HG02973 (cell line): ENCODE results near the gene RRP1B.
A peak's percentile ranks its signal among the peaks of the same experiment; 100 is the strongest.
"Not testable (repeated sequence)": the region's sequence is repeated elsewhere in the genome, so short reads cannot be mapped to it uniquely, and the experiment has no call there.

Experiments used
- ATAC-seq: cut with Tn5 transposase; IDR thresholded peaks from one replicate; pipeline ENCODE4 v1.9.1; 2021; ENCODE audit warnings: moderate library complexity; ENCODE audit not compliant: unreplicated experiment

The RRP1B gene

DNA sequence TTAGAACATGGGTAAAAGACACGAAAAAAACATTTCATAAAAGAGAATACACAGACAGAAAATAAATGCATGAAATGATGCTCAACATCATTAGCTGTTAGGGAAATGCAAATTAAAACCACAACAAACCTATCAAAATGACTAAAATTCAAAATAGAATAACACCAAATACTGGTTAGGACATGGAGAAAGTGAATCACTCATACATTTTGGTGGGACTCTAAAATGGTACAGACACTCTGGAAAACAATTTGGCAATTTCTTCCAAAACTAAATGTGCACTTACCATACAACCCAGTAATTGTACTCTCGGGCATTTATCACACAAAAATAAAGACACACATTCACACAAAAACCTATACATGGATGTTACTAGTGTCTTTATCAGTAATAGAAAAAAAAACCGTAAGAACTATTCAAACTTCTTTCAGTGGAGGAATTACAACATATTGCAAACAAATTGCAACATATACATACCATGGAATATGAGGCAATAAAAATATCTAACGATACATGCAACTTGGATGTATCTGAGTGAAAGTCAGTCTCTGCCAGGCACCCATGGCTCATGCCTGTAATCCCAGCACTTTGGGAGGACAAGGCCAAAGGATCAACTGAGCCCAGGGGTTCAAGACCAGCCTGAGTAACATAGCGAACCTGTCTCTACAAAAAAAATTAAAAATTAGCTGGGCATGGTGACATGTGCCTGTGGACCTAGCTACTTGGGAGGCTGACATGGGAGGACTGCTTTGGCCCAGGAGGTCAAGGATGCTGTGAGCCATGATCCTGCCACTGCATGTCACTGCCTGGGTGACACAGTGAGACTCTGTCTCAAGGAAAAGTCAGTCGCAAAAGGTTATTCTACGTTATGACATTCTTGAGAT lies 19.6 kb upstream of the RRP1B start:
- ATAC-seq = no peak

- no peak for ATAC-seq
These were observed 19.0 kb upstream of the RRP1B start for GRCh38 chr21:43640400-43640799.

- no peak for ATAC-seq
These were observed 16.2 kb upstream of the RRP1B start for GRCh38 chr21:43643193-43643592.

DNA sequence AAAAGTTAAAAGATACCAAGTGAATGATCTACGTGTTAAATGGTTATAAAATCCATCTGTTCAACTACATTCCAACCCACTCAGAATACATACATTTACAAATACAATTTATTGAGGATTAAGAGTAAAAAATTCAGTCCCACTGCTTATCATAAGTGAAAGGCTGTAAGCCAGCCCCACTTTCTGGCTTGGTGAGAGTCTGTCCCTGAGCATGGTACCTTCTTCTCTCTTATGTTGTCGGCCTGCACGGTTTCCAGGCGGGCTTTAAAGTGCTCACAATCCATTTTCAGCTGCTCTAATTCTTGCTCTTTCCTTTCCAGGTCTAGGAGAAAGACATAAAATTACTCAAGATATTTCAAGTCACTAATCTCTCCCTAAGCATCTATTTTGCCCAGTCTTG lies 15.3 kb upstream of the RRP1B start:
- ATAC-seq = no peak

- no peak for ATAC-seq
These were observed 14.8 kb upstream of the RRP1B start for GRCh38 chr21:43644609-43645008.

- ATAC-seq = no peak
These were observed 14.0 kb upstream of the RRP1B start for GRCh38 chr21:43645136-43645891.

DNA sequence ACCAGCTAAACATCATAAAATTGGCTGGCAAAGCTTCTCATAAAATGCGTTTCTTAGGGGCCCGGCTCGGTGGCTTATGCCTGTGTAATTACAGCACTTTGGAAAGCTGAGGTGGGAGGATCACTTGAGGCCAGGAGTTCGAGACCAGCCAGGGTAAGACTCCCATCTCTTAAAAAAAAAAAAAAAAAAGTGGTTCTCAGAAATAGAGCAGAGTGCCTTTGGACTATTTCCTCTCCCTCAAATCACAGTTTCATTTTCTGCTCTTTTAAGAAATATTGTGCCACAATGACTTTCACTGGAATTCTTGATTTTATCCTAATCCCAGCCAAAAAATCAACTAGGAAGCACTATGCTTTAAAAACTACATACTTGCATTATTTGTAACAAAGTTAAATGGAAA lies 13.4 kb upstream of the RRP1B start:
- no peak for ATAC-seq

GRCh38 chr21:43646550-43647260 lies 12.7 kb upstream of the RRP1B start:
- ATAC-seq = peak; percentile 78

GRCh38 chr21:43648171-43648570 lies 11.2 kb upstream of the RRP1B start:
- no peak for ATAC-seq

GRCh38 chr21:43651926-43652325 lies 7.4 kb upstream of the RRP1B start:
- not testable (repeated sequence) for ATAC-seq

- ATAC-seq = no peak
These were observed 6.7 kb upstream of the RRP1B start for GRCh38 chr21:43652616-43653015.

DNA sequence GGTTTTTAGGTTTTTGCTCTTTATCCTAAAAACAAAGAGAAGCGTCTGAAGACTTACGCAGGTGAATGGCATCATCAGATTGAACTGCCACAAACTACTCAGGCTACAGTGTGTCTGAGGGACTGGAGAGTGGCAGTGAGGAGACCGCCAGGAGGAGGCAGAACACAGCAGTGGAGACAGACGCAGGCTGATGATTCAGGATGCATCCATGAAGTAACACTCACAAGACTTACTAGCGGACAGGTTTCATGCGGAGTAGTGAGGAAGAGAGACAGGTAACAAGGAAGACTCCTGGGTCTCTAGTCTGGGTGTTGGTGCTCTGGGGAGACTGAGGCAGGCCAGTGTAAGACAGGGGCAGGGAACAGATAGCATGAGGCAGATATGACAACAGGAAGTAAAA lies 5.7 kb upstream of the RRP1B start:
- ATAC-seq = no peak

DNA sequence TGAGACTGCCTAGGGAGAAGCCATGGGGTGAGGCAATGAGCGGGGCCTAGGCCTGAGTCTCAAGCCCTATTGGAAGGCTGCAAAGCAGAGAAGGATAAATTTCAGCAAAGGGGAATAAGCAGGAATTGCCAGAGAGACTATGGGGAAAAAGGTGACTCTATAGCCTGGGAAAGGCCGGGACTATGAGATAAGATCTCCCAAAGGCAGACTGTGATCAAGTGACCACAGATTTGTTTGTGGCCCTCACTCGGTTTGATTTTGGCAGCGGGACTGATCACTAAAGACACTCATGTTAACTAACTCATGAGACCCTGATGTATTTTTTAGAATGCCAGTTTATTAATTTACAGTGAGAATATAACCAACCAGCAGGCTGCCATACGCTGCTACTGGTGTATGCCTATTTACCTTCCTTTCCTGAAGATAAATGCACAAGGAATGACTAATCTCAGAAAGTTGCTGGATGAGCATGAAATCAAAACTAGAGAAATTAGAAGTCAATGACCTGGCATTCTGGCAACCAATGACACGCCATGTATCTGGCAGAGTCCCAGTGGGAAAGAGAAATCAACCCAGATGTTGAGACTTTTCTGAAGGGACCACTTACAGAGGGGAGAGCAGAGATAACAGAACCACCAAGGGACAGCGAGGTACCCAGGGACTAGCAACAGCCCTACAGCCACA lies 4.4 kb upstream of the RRP1B start:
- ATAC-seq = no peak

- no peak for ATAC-seq
These were observed 1.8 kb upstream of the RRP1B start for GRCh38 chr21:43657355-43658087.

DNA sequence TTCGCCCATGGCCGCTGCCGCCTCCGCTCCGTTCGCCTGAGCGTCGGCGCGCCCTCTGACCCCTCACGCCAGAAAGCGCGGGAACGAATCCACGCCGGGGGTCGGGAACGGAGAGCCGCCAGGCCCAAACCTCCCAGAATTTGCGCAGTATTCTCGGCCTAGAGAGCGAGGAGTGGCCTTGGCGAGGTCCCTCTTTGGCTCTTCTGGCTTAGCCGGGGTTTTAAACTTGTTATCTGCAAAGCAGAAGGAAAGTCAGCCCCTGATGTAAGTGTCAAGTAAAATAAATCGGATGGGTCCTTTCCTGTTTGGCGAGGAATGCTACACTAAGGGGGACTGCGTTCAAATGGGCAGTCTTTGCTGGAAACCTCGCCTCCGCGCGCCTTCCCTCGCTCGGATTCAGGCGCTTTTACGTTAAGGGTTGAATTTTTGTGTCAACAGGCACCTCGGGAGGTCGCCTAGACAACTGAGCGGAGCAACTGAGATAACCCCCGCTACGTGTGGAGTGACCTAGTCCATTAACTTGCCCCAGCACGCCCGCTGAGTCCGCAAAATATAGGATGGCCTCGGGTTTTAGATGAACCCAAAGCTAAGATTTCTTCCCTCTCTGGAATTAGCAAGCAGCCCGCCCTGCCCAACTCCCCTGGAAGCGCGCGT lies 1.1 kb upstream of the RRP1B start:
- no peak for ATAC-seq

- ATAC-seq = no peak
These were observed 608 bp upstream of the RRP1B start for GRCh38 chr21:43658769-43659135.

DNA sequence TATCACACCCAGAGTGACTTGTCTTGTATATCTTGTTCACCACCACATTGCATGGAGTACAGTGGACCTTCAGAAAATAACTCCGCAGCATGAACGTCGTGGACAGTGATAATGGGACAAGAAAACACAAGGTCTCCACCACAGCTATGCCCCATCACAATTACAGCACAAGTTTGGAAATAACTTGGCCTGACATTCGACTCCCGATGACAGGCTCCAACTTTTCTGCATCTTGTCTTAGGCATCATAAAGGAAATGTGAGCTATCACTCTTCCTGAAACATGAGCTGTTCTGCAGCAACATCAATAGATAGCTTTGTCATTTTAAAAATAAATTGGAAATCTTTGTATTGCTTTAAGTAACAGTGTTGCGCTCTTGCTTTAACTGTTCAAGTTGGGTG lies 2.9 kb downstream of the RRP1B start:
- no peak for ATAC-seq

- ATAC-seq = no peak
These were observed 3.7 kb downstream of the RRP1B start for GRCh38 chr21:43663033-43663432.

- no peak for ATAC-seq
These were observed 5.0 kb downstream of the RRP1B start for GRCh38 chr21:43664358-43664757.

DNA sequence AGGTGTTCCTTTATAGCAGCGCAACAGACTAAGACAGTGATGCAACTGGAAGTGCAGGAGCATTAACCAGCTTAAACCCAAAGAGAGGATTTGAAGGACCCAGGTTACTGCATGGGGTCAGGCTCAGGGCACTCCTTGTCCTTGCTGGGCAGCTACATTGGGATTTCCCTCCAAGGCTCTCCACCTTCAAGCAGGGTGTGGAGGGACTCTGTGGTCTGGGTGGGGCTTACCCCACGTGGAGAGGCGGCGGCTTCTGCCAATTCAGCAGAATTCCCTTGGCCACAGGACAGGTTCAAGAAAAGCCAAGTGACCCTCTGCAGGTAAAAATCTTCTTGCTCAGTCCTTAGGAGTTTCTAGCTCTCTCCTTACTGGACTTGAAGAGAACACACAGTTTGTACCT lies 6.5 kb downstream of the RRP1B start:
- ATAC-seq = no peak
